Measurements from ENCODE around the gene HIF1A.

- TF ChIP-seq CTCF (IDR thresholded peaks at IDR 0.05) = no peak
- no peak for TF ChIP-seq POLR2A (IDR thresholded peaks at IDR 0.05)
These were observed 18.6 kb downstream of the HIF1A start for GRCh38 chr14:61713724-61714437.

All from thyroid gland (tissue), 4 donors.